RWPE1 (cell line): ENCODE data around the gene MFAP3L.
"Not testable (repeated sequence)": the region's sequence is repeated elsewhere in the genome, so short reads cannot be mapped to it uniquely, and the experiment has no call there.

Experiments used
- CTCF ChIA-PET: fragments of 350-600 bp; sonication (Branson Sonifier 250); formaldehyde crosslinking; extraction: SDS; loops from one replicate; lab custom pipeline; 2021; lab: Yijun Ruan, JAX
- POLR2A ChIA-PET: fragments of 400-600 bp; formaldehyde crosslinking; extraction: SDS; loops from one replicate; lab custom pipeline; 2020; ENCODE audit warnings: antibody characterized with exemption; ENCODE audit not compliant: low non-redundant PET; lab: Yijun Ruan, JAX
- DNase-seq: peaks from one replicate; pipeline ENCODE4 v3.0.0; 2012; ENCODE audit warnings: low spot score
- H3K27ac ChIP-seq: fragments of 450-650 bp; 2 replicates; pipeline ENCODE4 v1.5.1; 2017
- TF ChIP-seq, protein P1 (sequence below): fragments of 450-650 bp; conservative IDR thresholded peaks from 2 replicates; pipeline ENCODE4 v1.5.1; 2017; ENCODE audit warnings: low read depth, mild to moderate bottlenecking

Gene MFAP3L

GRCh38 chr4:169957785-169958184 is 68.4 kb downstream of the MFAP3L start:
- no peak overlapping the region for H3K27ac ChIP-seq
- ChIA-PET POLR2A (no interaction called here), CTCF (no interaction called here)
- no peak for DNase-seq
- TF ChIP-seq, protein P1, sequence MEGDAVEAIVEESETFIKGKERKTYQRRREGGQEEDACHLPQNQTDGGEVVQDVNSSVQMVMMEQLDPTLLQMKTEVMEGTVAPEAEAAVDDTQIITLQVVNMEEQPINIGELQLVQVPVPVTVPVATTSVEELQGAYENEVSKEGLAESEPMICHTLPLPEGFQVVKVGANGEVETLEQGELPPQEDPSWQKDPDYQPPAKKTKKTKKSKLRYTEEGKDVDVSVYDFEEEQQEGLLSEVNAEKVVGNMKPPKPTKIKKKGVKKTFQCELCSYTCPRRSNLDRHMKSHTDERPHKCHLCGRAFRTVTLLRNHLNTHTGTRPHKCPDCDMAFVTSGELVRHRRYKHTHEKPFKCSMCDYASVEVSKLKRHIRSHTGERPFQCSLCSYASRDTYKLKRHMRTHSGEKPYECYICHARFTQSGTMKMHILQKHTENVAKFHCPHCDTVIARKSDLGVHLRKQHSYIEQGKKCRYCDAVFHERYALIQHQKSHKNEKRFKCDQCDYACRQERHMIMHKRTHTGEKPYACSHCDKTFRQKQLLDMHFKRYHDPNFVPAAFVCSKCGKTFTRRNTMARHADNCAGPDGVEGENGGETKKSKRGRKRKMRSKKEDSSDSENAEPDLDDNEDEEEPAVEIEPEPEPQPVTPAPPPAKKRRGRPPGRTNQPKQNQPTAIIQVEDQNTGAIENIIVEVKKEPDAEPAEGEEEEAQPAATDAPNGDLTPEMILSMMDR: no peak

- CTCF ChIA-PET: no interaction called here
- no peak for DNase-seq
- TF ChIP-seq, protein P1: no peak
- no peak overlapping the region for H3K27ac ChIP-seq
- POLR2A ChIA-PET: no interaction called here
Observed at GRCh38 chr4:169956091-169956843, 69.9 kb downstream of the MFAP3L start.

DNA sequence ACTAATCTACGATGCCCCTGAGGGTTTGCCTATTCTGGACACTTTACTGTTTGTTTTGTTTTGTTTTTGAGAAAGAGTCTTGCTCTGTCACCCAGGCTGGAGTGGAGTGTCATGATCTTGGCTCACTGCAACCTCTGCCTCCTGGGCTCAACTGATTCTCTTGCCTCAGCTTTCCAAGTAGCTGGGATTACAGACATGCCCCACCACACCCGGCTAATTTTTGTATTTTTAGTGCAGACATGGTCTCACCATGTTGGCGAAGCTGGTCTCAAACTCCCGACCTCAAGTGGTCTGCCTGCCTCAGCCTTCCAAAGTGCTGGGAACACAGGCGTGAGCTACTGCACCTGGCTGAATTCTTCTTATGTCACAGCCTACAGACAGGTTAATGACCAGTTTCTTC is 70.7 kb downstream of the MFAP3L start:
- TF ChIP-seq, protein P1: no peak
- ChIA-PET CTCF (no interaction called here), POLR2A (no interaction called here)
- no peak overlapping the region for H3K27ac ChIP-seq
- no peak for DNase-seq

- ChIA-PET CTCF (no interaction called here), POLR2A (no interaction called here)
- H3K27ac ChIP-seq: no peak overlapping the region
- TF ChIP-seq, protein P1: no peak
- DNase-seq: no peak
Observed at GRCh38 chr4:169952236-169953002, 73.8 kb downstream of the MFAP3L start.

GRCh38 chr4:169948271-169948670 is 77.9 kb downstream of the MFAP3L start:
- no peak for DNase-seq
- ChIA-PET CTCF (no interaction called here), POLR2A (no interaction called here)
- TF ChIP-seq, protein P1: no peak
- no peak overlapping the region for H3K27ac ChIP-seq

GRCh38 chr4:169945636-169946035 is 80.6 kb downstream of the MFAP3L start:
- ChIA-PET POLR2A (no interaction called here), CTCF (no interaction called here)
- DNase-seq: no peak
- TF ChIP-seq, protein P1: no peak
- H3K27ac ChIP-seq: no peak overlapping the region

DNA sequence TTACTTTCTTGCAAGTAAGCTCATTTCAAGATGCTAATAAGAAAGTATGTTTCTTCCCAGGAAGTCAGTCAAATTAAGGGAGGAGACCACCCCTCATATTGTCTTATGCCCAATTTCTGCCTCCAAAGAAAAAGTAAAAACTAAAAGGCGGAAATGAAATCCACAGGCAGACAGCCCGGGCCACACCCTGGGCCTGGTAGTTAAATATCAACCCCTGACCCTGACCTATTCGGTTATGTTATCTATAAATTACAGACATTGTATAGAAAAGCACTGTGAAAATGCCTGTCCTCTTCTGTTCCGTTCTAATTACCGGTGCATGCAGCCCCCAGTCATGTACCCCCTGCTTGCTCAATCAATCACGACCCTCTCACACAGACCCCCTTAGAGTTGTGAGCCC is 82.6 kb downstream of the MFAP3L start:
- H3K27ac ChIP-seq, DNase-seq, CTCF ChIA-PET, POLR2A ChIA-PET: not testable (repeated sequence)
